Testis (tissue), 3 donors: Measurements from ENCODE around the gene PRKCI. TPM values are rescaled to one million over a fixed set of nuclear protein-coding genes. Genes with fewer than 3 reads are reported as not detected.
A peak's percentile ranks its signal among the peaks of the same experiment; 100 is the strongest.

Experiments used
- DNase-seq: peaks from one replicate; pipeline ENCODE4 v3.0.0-alpha.2; 2019
- H3K27ac ChIP-seq, 2 donors: fragments of 200-600 bp; sonication (generic); one replicate each; pipeline ENCODE4 v1.5.1; 2019
- H3K27me3 ChIP-seq: fragments of 200-600 bp; sonication (generic); one replicate; pipeline ENCODE4 v1.5.1; 2019
- H3K36me3 ChIP-seq: fragments of 200-600 bp; sonication (generic); one replicate; pipeline ENCODE4 v1.5.1; 2017; ENCODE audit warnings: low read depth; ENCODE audit errors: missing control alignments
- H3K4me1 ChIP-seq: fragments of 200-600 bp; sonication (generic); one replicate; pipeline ENCODE4 v1.5.1; 2019
- H3K4me3 ChIP-seq, 2 donors: fragments of 200-600 bp; sonication (generic); one replicate each; pipeline ENCODE4 v1.5.1; 2017 to 2019
- H3K9me3 ChIP-seq: fragments of 200-600 bp; sonication (generic); one replicate; pipeline ENCODE4 v1.5.1; 2017
- POLR2A ChIP-seq: fragments of 450-650 bp; IDR thresholded peaks from one replicate; pipeline ENCODE4 v1.6.1; 2017; ENCODE audit warnings: antibody characterized with exemption, mild to moderate bottlenecking, moderate library complexity
- WGBS, 2 donors: methylation state at CpG; one replicate each; pipeline ENCODE4 v1.1.5; 2018; 5-methylcytosine and 5-hydroxymethylcytosine counted together
- intact Hi-C: fragments of 100-400 bp; cut with DNase I; formaldehyde crosslinking; loops from one replicate; pipeline ENCODE4 v1.15.1; 2023; ENCODE audit warnings: low total_unique reads
- polyA plus RNA-seq: library from polyadenylated mRNA; stranded (reverse); fragments of 350-450 nt; fragmentation: Illumina TruSeq; extraction: RNeasy Lipid Tissue Mini Kit (QIAGEN cat#74804); gene quantifications from one replicate; pipeline ENCODE4 v1.2.3, GENCODE V29; 2014; ENCODE audit warnings: low read depth, low replicate concordance; ENCODE audit not compliant: insufficient read depth
- total RNA-seq, 2 donors: library from RNA; depleted of rRNA; stranded (reverse); fragments of >200 nt; gene quantifications; one replicate each; pipeline ENCODE4 v1.2.3, GENCODE V29; 2016
- TF ChIP-seq, protein P1 (sequence below), 3 experiments: fragments of 450-650 bp in 2 of 3; fragments of 200-600 bp in 1 of 3; sonication (generic) in 1 of 3; IDR thresholded peaks; one replicate each; pipeline ENCODE4 v1.5.1; 2016 to 2019; ENCODE audit warnings: antibody characterized with exemption in 3 of 3, mild to moderate bottlenecking in 2 of 3, moderate library complexity in 1 of 3

Gene PRKCI
- total and polyA plus RNA-seq, 3 donors from 2014 or later, result 25.6 to 100 (median 96.5) TPM

DNA sequence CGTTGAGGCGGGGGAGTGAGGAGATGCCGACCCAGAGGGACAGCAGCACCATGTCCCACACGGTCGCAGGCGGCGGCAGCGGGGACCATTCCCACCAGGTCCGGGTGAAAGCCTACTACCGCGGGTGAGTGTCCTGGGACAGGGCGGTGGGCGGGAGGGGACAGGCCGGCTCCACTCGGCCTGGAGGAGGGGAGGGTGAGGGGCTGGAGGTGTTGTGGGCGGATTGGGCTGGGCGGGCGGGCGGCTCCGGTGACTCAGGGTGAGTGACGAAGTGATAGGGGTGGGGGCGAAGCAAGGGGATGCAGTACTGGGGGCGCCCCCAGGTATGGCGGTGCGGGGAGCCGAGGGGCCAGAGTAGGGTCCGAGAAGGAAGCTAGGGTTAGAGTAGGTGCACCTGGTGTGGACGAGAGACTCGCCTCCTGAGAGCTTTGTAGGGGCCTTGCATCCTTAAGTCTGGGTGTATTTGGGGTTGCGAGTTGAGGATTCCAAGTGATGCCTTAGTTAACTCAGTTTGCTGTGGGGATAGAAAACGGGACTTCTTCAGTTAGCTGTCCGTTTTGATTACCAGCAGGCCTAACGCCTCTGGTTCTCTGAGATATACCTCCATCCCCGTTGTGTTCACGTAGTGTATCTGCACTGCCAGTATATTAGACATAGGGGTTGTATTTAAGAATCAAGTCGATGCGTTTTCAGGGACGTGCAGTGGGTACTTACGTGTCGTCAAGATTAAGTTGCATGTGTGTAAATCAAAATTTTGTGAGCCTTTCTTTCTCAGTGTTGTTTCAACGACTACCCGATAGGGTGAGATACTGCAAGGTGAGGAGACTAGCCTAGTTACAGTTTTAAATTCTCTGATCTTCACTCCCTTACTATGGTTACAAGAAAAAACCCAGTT, 670 bp downstream of the PRKCI start:
- Histone ChIP-seq H3K9me3 (no peaks in the 10 kb centered on the region), H3K4me1 (no peaks in the 10 kb centered on the region), H3K27ac (peak overlapping the region; percentile 90 to 93), H3K27me3 (no peaks in the 10 kb centered on the region), H3K4me3 (peak overlapping the region; percentile 87 to 97), H3K36me3 (no peaks in the 10 kb centered on the region)
- 0 to 1% methylated on average over 16 to 27 of the region's 42 CpGs for WGBS, 2 donors
- intact Hi-C loops, result no loop called here
- DNase-seq, result peak; percentile 34
- TF ChIP-seq POLR2A, result no peak
- TF ChIP-seq, protein P1, sequence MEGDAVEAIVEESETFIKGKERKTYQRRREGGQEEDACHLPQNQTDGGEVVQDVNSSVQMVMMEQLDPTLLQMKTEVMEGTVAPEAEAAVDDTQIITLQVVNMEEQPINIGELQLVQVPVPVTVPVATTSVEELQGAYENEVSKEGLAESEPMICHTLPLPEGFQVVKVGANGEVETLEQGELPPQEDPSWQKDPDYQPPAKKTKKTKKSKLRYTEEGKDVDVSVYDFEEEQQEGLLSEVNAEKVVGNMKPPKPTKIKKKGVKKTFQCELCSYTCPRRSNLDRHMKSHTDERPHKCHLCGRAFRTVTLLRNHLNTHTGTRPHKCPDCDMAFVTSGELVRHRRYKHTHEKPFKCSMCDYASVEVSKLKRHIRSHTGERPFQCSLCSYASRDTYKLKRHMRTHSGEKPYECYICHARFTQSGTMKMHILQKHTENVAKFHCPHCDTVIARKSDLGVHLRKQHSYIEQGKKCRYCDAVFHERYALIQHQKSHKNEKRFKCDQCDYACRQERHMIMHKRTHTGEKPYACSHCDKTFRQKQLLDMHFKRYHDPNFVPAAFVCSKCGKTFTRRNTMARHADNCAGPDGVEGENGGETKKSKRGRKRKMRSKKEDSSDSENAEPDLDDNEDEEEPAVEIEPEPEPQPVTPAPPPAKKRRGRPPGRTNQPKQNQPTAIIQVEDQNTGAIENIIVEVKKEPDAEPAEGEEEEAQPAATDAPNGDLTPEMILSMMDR (IDR thresholded peaks at IDR 0.05), result peak in 1 of 3 experiments; percentile 23

DNA sequence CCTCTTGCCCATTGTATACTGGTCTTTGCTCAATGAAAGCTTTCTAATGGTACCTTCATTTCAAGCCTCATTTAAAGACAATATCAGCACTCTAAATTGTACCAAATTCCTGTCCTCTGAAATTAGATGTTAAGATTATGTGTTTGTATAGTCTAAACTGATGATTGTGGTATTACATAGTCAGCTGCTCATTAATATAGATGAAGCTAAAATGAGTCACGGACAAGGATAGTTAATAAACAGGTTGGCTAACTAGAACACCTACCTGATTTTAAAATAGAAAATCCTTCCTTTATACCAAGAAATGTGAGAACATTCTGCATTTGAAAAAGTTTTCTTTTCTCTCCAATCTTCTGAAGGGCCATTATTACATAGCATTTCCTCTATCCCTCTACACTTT, 2.9 kb downstream of the PRKCI start:
- no peak overlapping the region for H3K4me3 ChIP-seq
- TF ChIP-seq, protein P1 (IDR thresholded peaks at IDR 0.05), result no peak
- no peak for TF ChIP-seq POLR2A
- H3K4me1 ChIP-seq, result no peaks in the 10 kb centered on the region
- no peaks in the 10 kb centered on the region for H3K27me3 ChIP-seq
- no peak overlapping the region for H3K27ac ChIP-seq
- no peaks in the 10 kb centered on the region for H3K9me3 ChIP-seq
- 89 to 90% methylated on average over 1 of the region's 1 CpG for WGBS, 2 donors
- no peaks in the 10 kb centered on the region for H3K36me3 ChIP-seq
- DNase-seq, result no peak
- intact Hi-C loops, result no loop called here

DNA sequence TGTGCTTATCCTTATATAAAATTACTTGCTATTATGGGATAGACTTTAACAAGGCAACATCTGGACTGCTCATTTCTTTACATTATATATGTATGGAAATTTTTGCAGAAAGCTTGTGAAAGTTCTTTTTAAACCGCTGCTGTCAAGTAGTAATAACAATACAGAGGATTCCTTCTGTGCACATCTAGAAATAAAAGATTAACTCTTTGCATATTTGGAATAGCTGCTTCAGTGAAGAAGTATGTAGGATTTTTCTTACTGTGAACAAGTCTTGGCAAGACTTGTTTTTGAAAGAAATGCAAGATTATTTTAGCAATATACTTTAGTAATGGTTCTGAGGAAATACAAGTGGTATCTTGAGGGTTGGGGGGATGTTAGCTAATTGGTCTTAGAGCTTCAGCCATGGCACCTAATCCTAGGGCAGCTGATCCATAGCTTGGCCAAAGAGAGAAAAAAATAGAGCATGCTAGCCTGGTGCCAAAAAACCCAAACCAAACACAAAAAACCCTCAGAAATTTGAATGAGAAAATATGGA, 4.3 kb downstream of the PRKCI start:
- Histone ChIP-seq H3K27ac (no peak overlapping the region), H3K9me3 (no peaks in the 10 kb centered on the region), H3K36me3 (no peaks in the 10 kb centered on the region), H3K4me3 (no peak overlapping the region), H3K27me3 (no peaks in the 10 kb centered on the region), H3K4me1 (no peaks in the 10 kb centered on the region)
- TF ChIP-seq POLR2A, result no peak
- TF ChIP-seq, protein P1 (IDR thresholded peaks at IDR 0.05), result no peak
- WGBS, 2 donors, result 57 to 71% methylated on average over 1 of the region's 1 CpG
- intact Hi-C loops, result no loop called here
- DNase-seq, result no peak

DNA sequence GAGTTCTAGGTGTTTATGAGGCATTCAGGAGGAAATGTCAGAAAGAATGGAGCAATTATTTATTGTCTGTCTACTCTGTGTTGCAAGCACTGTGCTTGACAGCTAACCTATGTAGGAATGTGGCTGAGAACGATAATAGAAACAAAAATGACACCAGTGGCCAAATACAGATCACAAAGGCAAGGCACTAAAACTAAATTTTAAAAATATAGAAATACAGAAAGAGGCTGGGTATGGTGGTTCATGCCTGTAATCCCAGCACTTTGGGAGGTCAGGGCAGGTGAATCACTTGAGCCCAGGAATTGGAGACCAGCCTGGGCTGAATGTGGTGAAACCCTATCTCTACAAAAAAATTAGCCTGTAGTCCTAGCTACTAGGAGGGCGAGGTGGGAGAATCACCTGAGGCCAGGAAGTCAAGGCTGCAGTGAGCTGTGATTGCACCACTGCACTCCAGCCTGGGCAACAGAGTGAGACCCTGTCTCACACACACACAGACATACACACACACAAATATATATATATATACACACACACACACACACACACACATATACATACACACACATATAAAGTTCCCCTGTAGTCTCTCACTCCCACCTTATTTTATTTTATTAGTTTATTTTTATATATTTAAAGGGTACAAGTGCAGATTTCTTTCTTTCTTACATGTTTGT, 6.0 kb downstream of the PRKCI start:
- no peaks in the 10 kb centered on the region for H3K9me3 ChIP-seq
- H3K4me3 ChIP-seq, result no peak overlapping the region
- no peak for DNase-seq
- no peak overlapping the region for H3K27ac ChIP-seq
- H3K36me3 ChIP-seq, result no peaks in the 10 kb centered on the region
- H3K27me3 ChIP-seq, result no peaks in the 10 kb centered on the region
- WGBS, 2 donors, result 72 to 76% methylated on average over 2 of the region's 2 CpGs
- H3K4me1 ChIP-seq, result no peaks in the 10 kb centered on the region
- intact Hi-C loops, result no loop called here
- TF ChIP-seq POLR2A, result no peak
- TF ChIP-seq, protein P1 (IDR thresholded peaks at IDR 0.05), result no peak
